ENCODE data around the gene DRG1.

DNA sequence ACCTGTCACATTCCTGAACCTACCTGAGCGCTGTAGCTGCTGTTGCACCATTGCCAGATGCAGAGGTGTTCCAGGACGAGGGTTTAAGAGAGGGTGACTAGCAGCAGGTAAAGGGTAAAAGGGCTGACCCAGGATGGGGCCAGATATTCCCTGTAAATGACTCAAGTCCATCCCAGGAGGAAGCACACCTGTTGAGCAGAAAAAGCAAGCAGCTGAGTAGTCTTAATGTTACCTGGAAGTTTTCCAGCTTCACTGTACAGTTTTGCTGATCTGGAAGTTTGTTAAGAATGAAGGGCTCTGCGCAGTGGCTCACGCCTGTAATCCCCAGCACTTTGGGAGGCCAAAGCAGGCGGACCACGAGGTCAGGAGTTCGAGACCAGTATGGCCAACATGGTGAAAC lies 41.3 kb downstream of the DRG1 start:
- TF ChIP-seq POLR2A (IDR thresholded peaks at IDR 0.05) (no peak), EP300 (IDR thresholded peaks at IDR 0.05) (no peak)
